GM18951 (cell line): ENCODE data around the gene PPP1R9A.

Experiments used
- POLR2A ChIP-seq: IDR thresholded peaks from 4 replicates; pipeline ENCODE4 v1.6.1; 2011; ENCODE audit warnings: mild to moderate bottlenecking; ENCODE audit not compliant: insufficient read length, insufficient read depth; ENCODE audit errors: extremely low read depth
- in situ Hi-C: fragments of 300-500 bp; cut with MboI; formaldehyde crosslinking; loops from one replicate; pipeline ENCODE4 v1.12.0; 2022; ENCODE audit warnings: low sequenced_read_pairs, mixed read lengths, inconsistent platforms; ENCODE audit not compliant: unreplicated experiment

Gene PPP1R9A

DNA sequence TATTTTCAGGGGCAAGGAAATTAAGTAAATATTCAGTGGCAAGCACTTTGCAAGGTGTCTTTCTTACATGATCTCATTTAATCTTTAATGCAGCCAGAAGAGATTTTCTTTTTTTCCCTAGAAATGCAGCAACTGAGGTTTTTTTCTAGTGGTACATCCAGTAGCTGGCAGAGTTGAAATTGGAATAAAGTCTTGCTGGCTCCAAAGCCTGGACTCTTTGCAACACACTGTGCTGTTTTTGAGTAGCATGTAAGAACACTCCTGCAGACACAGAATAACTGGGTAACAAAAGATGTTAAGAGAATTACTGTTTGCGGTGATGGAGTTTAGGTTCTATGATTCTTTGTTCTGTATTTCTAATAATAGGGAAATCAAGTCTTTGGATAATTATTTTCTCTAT lies 293.3 kb downstream of the PPP1R9A start:
- TF ChIP-seq POLR2A, result no peak
- in situ Hi-C loops, result no loop called here

DNA sequence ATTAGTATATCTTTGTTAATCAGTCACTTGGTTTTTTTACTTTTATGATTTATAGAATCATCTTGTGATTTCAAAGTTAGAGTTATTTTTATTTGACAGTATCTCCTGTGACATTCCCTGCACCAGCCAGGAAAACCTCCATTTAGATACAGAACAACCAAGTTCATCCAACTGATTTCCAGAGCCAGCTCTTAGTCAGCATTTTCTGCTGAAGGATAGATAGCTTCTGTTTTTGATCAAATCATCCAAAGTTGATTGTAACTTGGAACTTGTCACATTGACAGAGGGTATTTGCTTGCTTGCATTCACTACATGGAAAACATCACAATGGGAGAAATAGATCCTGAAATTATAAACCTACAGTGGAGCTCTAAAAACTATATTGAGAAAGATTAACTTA lies 294.3 kb downstream of the PPP1R9A start:
- TF ChIP-seq POLR2A, result no peak
- in situ Hi-C loops, result no loop called here

DNA sequence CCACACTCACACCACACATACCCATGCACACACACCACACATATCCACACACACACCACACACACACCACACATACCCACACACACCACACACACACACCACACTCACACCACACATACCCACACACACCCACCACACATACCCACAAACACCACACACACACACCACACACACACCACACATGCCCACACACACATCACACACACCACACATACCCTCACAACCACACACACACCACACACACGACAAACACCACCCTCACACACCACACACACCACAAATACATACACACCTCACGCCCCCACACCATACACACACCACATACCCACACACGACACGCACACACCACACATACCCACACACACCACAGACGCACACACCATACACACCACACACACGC lies 297.2 kb downstream of the PPP1R9A start:
- in situ Hi-C loops, result no loop called here
- no peak for TF ChIP-seq POLR2A

DNA sequence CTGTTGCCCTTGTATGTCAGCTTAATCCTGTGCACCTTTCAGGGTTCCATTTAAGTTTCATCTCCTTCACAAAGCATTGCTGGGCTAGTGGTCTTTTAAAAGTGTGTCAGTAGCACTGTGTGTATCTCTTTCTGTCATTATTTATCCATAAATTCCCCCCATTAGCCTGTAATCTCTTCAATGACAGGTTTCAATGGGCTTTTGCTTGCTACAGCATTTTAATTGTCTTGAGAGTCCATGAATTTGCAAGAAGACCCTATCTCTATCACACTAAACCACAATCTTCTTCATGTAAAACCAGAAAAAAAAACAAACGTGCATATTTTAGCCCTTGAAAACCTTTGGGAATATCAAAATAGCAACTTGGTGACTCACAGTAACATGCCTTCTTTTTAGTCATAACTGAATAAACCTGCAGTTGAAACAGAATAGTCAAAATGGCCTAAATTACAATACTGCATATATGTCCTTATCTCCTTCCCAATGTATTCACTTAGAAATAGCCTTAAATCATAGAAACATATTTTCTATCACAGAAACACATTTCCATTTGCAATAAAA lies 298.4 kb downstream of the PPP1R9A start:
- in situ Hi-C loops, result no loop called here
- no peak for TF ChIP-seq POLR2A

DNA sequence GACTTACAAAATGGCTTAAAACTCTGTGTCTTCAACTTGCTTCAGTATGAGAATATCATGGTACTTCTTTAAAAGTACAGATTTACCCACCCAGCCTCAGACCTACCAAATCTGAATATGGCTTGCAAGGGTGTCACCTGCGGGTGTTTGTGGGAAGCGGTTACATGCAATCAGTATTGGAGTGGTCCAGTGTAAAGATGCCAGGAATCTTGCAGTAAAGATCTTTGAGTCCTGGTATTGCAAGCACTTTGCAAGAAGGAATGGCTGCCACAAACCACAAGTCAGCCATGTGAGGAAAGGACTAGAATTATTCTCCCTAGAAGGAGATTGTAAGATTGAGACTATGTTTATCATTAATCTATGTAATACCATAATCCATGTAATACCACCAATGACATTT lies 301.9 kb downstream of the PPP1R9A start:
- TF ChIP-seq POLR2A, result no peak
- in situ Hi-C loops, result no loop called here

DNA sequence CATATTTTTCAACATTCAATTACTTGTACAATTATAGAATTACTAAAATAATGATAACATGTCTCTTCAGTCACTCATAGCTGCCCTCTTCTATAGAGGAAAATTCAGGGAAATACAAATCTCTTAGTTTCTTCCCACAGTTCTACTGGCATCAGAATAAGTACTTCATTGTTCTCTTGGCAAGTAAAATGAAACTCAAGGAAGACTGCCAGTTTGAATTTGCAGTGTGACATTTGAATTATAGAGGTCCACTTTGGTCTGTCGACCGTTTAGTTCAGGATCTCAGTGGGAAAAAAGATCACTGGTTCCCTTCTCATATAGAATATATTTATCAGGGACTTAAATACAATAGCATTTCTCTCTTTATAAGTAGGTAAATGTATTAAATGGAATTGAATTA lies 302.4 kb downstream of the PPP1R9A start:
- in situ Hi-C loops, result no loop called here
- TF ChIP-seq POLR2A, result no peak

DNA sequence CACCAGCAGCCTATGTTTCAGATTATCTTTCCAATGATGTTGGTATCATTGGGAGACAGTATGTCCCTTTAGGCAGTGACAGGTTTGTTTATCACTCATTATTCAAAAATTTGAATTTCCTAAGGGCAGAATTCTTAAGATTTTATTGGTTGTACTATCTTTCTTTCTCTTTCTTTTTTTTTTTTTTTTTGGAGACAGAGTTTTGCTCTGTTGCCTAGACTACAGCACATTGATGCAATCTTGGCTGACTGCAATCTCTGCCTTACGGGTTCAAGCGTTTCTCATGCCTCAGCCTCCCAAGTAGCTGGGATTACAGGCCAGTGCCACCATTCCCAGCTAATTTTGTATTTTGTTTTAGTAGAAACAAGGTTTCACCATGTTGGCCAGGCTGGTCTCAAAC lies 305.8 kb downstream of the PPP1R9A start:
- in situ Hi-C loops, result no loop called here
- TF ChIP-seq POLR2A, result no peak

DNA sequence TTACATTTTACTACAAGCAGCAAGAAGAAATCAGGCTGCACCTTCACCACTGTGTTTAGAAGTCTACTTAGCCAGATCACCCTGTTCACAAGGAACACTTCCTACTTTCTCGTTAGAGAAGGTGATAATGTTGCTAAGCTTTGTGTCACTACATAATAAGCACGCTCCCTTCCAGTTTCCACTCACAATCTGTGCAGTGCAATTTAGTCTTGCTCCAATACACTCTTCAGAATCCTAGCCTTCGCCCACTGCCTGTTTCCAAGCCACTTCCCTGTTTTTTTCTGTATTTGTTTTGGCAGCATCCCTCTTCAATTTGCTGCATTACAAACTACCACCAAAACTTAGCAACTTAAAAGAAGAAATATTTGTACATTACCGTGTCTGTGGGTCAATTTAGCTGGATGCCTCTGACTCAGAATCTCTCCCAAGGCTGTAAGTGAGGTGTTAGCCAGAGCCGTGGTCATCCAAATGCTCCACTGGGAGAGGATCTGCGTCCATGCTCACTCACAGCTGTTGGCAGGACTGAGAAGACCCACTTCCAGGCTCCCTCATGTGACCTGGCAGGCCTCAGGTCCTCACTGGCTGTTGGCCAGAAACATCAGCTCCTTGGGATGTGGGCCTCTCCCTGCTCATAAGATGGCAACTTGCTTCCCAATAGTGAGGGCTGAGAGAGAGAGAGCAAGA lies 306.6 kb downstream of the PPP1R9A start:
- in situ Hi-C loops, result no loop called here
- TF ChIP-seq POLR2A, result no peak

DNA sequence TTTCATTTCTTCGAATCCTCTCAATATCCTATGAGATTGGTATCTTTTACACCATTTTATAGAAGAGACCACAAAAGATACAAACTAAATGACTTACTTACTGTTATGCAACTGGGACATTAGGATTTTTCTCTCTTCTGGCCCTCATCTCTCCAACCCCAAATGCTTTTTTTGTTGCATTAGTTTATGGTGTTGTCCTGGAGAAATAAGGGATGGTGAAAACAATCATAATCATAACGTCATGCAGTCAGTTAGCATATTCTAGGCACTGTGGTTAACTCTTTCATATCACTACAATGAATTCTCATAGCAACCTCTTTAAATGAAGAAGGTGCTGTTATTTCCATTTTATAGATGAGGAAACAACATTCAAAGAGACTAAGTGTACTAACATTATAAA lies 312.3 kb downstream of the PPP1R9A start:
- in situ Hi-C loops, result no loop called here
- TF ChIP-seq POLR2A, result no peak

DNA sequence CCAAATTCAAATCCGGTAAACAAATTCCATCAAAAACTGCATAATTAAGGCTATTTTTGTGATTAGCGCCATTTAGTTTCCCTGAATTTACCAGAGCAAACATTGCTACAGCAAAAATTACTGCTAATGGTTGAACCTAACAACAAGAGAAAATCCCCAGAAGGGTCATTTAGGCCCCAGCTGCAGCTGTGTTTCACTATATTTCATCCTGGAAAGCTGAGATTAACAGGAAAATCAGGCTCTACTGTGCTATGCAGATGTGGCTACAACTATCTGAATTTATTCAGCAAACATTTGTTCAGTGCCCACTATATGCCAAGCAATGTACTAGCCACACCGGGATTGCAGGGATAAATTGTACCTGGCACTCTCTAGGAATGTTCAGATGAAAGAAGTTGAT lies 312.9 kb downstream of the PPP1R9A start:
- in situ Hi-C loops, result no loop called here
- TF ChIP-seq POLR2A, result no peak

DNA sequence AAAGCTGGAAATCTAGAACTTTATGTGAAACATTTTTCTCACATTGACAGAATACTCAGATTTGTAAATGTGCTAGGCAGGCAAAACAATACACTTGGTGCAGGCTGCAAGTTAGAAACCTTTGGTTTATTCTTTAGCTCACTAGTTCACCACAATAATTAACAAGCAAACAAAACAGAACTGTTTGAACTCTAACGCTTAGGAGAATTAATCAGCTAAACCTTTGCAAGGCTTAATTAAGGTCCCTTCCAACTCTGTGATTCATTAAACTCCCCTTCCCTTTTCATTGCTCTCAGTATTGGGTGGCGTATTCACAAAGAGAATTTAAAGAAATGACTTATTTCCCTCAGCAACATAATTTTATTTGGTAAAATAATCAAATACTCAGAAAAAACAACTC lies 317.9 kb downstream of the PPP1R9A start:
- TF ChIP-seq POLR2A, result no peak
- in situ Hi-C loops, result no loop called here

DNA sequence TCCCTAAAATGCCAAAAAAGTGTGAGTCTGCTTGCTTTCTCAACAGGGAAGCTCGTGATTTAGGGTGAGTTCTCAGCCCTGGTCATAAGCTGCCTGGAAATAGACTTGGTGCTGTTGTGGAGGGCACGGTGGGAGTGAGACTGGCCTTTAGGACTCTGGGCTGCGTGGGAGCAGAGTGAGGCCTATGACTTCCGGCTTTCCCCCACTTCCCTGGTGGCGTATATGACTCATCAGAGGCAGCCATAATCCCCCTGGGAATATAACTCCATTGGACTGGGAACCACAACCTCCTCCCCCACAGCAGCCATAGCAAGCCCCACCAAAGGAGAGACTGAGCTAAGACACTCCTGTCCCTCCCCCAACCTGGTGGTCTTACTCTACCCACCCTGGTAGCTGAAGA lies 321.9 kb downstream of the PPP1R9A start:
- in situ Hi-C loops, result no loop called here
- no peak for TF ChIP-seq POLR2A

DNA sequence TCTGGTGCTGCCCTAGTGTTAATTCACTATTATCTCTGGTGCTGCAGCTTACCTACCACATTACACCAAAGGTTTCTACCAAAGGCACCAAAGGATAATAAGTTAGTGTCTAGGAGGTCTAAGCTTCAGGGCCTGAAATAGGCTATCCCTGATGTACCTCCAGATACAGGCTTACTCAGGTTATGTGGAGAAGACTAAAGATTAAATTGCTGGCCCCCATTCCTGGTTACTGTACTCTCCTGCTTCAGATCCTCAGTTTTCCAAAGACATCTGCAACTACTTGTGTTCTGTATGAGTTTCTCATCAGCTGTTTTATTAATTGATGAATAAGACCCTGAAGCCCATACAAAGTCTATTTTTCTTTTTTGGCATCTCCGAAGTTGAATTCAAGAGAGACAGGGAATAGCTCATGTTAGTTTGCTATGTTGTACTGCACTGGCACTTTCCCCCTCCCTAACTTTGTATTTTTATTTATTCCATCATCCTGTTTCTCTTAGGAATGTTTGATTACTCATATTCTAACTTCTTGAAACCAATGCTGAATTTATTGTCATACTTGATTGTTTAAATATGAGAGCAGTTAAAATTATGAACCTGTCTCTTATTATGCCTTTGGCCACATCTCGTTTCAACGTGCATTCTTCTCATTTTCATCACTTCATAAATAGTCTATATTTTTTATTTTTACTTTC lies 331.0 kb downstream of the PPP1R9A start:
- in situ Hi-C loops, result no loop called here
- no peak for TF ChIP-seq POLR2A

DNA sequence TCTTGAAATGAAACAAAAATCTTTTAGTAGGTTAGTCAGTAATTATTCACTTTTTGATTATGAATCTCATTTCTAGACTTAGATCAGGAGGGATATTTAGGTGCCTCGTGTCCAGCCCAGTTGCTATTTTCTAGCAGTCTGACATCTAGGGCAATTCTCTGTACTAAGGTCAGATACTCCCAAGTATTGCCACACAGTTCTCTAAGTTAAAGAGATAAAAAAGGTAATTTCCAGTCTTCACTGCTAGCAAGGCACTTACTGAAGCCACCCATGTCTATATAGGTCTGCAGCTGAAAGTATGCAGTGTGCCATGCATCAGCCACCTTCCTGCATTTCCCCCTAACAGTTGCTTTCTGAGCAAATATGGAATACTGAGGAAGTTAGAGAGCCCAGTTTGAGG lies 333.5 kb downstream of the PPP1R9A start:
- no peak for TF ChIP-seq POLR2A
- in situ Hi-C loops, result no loop called here
